ENCODE measurements around the gene NPAS3.

- TF ChIP-seq CTCF (conservative IDR thresholded peaks at IDR 0.05; ENCODE audit: low read depth, low read length) (no peak), EZH2 (IDR thresholded peaks at IDR 0.05; ENCODE audit: borderline replicate concordance, low read depth, low read length, poor library complexity, severe bottlenecking) (no peak)
Measured at GRCh38 chr14:32898876-32899275, 39.8 kb upstream of the NPAS3 start.
